ENCODE measurements around the gene ABCC1. TPM values are rescaled to one million over a fixed set of nuclear protein-coding genes. Genes with fewer than 3 reads are reported as not detected.

Gene ABCC1
- total RNA-seq, 2 donors from 2014 or later = 33.4 to 87.7 TPM

- Histone ChIP-seq H3K4me3 (no peak overlapping the region), H3K4me1 (replicated peaks) (peaks cover 13% of the 10 kb centered on the region), H3K27me3 (replicated peaks; ENCODE audit: insufficient read depth) (no peaks in the 10 kb centered on the region), H3K9me3 (no peaks in the 10 kb centered on the region), H3K36me3 (no peaks in the 10 kb centered on the region), H3K27ac (peak overlapping the region; percentile 66 to 79)
- TF ChIP-seq, protein P1, sequence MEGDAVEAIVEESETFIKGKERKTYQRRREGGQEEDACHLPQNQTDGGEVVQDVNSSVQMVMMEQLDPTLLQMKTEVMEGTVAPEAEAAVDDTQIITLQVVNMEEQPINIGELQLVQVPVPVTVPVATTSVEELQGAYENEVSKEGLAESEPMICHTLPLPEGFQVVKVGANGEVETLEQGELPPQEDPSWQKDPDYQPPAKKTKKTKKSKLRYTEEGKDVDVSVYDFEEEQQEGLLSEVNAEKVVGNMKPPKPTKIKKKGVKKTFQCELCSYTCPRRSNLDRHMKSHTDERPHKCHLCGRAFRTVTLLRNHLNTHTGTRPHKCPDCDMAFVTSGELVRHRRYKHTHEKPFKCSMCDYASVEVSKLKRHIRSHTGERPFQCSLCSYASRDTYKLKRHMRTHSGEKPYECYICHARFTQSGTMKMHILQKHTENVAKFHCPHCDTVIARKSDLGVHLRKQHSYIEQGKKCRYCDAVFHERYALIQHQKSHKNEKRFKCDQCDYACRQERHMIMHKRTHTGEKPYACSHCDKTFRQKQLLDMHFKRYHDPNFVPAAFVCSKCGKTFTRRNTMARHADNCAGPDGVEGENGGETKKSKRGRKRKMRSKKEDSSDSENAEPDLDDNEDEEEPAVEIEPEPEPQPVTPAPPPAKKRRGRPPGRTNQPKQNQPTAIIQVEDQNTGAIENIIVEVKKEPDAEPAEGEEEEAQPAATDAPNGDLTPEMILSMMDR (IDR thresholded peaks at IDR 0.05) = peak in 1 of 4 experiments; percentile 21
- TF ChIP-seq POLR2A (IDR thresholded peaks at IDR 0.05) (no peak), POLR2AphosphoS5 (IDR thresholded peaks at IDR 0.05) (peak; percentile 54)
- intact Hi-C loops (cut with DNase I) = loop anchor here (2.0 kb wide), 1 partner anchor 33 kb away; no protein-coding TSS in a partner anchor
- DNase-seq (ENCODE audit: low spot score) = peak; percentile 24
- 19% methylated on average over 14 of the region's 14 CpGs for WGBS
Measured at GRCh38 chr16:16096121-16096857, 146.9 kb downstream of the ABCC1 start.

GRCh38 chr16:16096858-16097213 lies 147.4 kb downstream of the ABCC1 start:
- no peak for DNase-seq (ENCODE audit: low spot score)
- H3K27ac ChIP-seq = peak overlapping the region; percentile 66 to 79
- H3K4me1 ChIP-seq (replicated peaks) = peaks cover 13% of the 10 kb centered on the region
- intact Hi-C loops (cut with DNase I) = loop anchor here (2.0 kb wide), 1 partner anchor 34 kb away; no protein-coding TSS in a partner anchor
- no peaks in the 10 kb centered on the region for H3K27me3 ChIP-seq (replicated peaks; ENCODE audit: insufficient read depth)
- no peaks in the 10 kb centered on the region for H3K36me3 ChIP-seq
- no peaks in the 10 kb centered on the region for H3K9me3 ChIP-seq
- 19% methylated on average over 3 of the region's 3 CpGs for WGBS
- no peak overlapping the region for H3K4me3 ChIP-seq
- TF ChIP-seq, protein P1 (IDR thresholded peaks at IDR 0.05) = no peak
- TF ChIP-seq POLR2A (IDR thresholded peaks at IDR 0.05) (no peak), POLR2AphosphoS5 (IDR thresholded peaks at IDR 0.05) (peak; percentile 4)

- DNase-seq (ENCODE audit: low spot score) = peak; percentile 24
- peaks cover 13% of the 10 kb centered on the region for H3K4me1 ChIP-seq (replicated peaks)
Measured at GRCh38 chr16:16099320-16099719, 149.9 kb downstream of the ABCC1 start.

GRCh38 chr16:16100631-16101030 lies 151.2 kb downstream of the ABCC1 start:
- Histone ChIP-seq H3K36me3 (peaks cover 3 to 9% of the 10 kb centered on the region in 2 donors), H3K27ac (no peak overlapping the region), H3K4me1 (replicated peaks) (peaks cover 12% of the 10 kb centered on the region), H3K27me3 (replicated peaks; ENCODE audit: insufficient read depth) (no peaks in the 10 kb centered on the region), H3K4me3 (no peak overlapping the region), H3K9me3 (no peaks in the 10 kb centered on the region)
- intact Hi-C loops (cut with DNase I) = no loop called here
- no peak for DNase-seq (ENCODE audit: low spot score)
- WGBS = 76% methylated on average over 8 of the region's 8 CpGs
- no peak for TF ChIP-seq POLR2AphosphoS5 (IDR thresholded peaks at IDR 0.05)
- TF ChIP-seq, protein P1 (IDR thresholded peaks at IDR 0.05) = no peak
- no peak for TF ChIP-seq POLR2A (IDR thresholded peaks at IDR 0.05)

More at GRCh38 chr16:16099320-16099719, 149.9 kb downstream of the ABCC1 start:
- intact Hi-C loops (cut with DNase I) = no loop called here
- no peak for TF ChIP-seq POLR2A (IDR thresholded peaks at IDR 0.05)
- TF ChIP-seq POLR2AphosphoS5 (IDR thresholded peaks at IDR 0.05) = peak; percentile 43
- peaks cover 3 to 9% of the 10 kb centered on the region in 2 donors for H3K36me3 ChIP-seq
- no peak overlapping the region for H3K4me3 ChIP-seq
- H3K27me3 ChIP-seq (replicated peaks; ENCODE audit: insufficient read depth) = no peaks in the 10 kb centered on the region
- H3K27ac ChIP-seq = peak overlapping the region in 1 of 2 donors; percentile 52
- 61% methylated on average over 4 of the region's 4 CpGs for WGBS
- no peaks in the 10 kb centered on the region for H3K9me3 ChIP-seq

- intact Hi-C loops (cut with DNase I) = no loop called here
- H3K36me3 ChIP-seq = peaks cover 3 to 9% of the 10 kb centered on the region in 2 donors
- no peaks in the 10 kb centered on the region for H3K27me3 ChIP-seq (replicated peaks; ENCODE audit: insufficient read depth)
- no peak for DNase-seq (ENCODE audit: low spot score)
- H3K4me3 ChIP-seq = no peak overlapping the region
- 50% methylated on average over 5 of the region's 5 CpGs for WGBS
- peaks cover 9% of the 10 kb centered on the region for H3K4me1 ChIP-seq (replicated peaks)
- H3K27ac ChIP-seq = no peak overlapping the region
- no peaks in the 10 kb centered on the region for H3K9me3 ChIP-seq
- TF ChIP-seq, protein P1 (IDR thresholded peaks at IDR 0.05) = no peak
- TF ChIP-seq POLR2A (IDR thresholded peaks at IDR 0.05) (no peak), POLR2AphosphoS5 (IDR thresholded peaks at IDR 0.05) (no peak)
Measured at GRCh38 chr16:16101585-16101984, 152.2 kb downstream of the ABCC1 start.
